Measurements from ENCODE around the gene CRACR2B. TPM values are rescaled to one million over a fixed set of nuclear protein-coding genes. Genes with fewer than 3 reads are reported as not detected.

The CRACR2B gene
- total and polyA plus RNA-seq, 2 donors (not counting 1 experiment from before 2014, with no cell fraction given), result 9.7 to 67.7 TPM

DNA sequence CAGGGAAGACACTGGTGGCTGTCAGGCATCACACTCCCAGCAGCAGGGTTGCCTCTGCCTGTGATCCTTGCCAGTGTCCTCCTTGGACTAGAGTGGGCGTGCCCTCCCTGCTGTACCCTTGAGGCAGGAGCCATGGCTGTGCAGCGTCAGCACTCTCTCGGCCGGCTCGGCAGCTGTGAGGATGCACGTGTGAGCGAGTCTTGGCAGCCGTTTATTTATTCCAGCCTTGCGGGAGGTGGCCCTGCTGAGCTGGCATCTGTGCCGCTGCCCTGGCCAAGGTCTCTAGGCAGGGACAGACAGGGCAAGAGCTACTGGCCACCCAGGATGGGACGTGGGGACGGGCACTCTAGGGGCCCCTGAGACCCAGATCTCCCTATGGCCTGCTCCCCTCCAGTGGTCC lies 48.8 kb downstream of the CRACR2B start:
- H3K4me2 ChIP-seq (replicated peaks; ENCODE audit: low read depth, low read length, poor library complexity, severe bottlenecking), result no peak overlapping the region
- TF ChIP-seq, protein P1, sequence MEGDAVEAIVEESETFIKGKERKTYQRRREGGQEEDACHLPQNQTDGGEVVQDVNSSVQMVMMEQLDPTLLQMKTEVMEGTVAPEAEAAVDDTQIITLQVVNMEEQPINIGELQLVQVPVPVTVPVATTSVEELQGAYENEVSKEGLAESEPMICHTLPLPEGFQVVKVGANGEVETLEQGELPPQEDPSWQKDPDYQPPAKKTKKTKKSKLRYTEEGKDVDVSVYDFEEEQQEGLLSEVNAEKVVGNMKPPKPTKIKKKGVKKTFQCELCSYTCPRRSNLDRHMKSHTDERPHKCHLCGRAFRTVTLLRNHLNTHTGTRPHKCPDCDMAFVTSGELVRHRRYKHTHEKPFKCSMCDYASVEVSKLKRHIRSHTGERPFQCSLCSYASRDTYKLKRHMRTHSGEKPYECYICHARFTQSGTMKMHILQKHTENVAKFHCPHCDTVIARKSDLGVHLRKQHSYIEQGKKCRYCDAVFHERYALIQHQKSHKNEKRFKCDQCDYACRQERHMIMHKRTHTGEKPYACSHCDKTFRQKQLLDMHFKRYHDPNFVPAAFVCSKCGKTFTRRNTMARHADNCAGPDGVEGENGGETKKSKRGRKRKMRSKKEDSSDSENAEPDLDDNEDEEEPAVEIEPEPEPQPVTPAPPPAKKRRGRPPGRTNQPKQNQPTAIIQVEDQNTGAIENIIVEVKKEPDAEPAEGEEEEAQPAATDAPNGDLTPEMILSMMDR (IDR thresholded peaks at IDR 0.05), result no peak
- TF ChIP-seq EZH2 (IDR thresholded peaks at IDR 0.05; ENCODE audit: borderline replicate concordance, insufficient read depth, low read depth, low read length, poor library complexity, severe bottlenecking), result no peak
- DNase-seq (no peak), ATAC-seq (ENCODE audit: low read depth) (no peak)
- H3K27ac ChIP-seq (ENCODE audit: low read length in 2 of 2), result no peak overlapping the region
- peaks cover 0 to 18% of the 10 kb centered on the region in 2 experiments for H3K36me3 ChIP-seq (replicated peaks in 1 of 2; ENCODE audit: control extremely low read depth in 1 of 2, control insufficient read depth in 1 of 2, extremely low read depth in 1 of 2, insufficient read depth in 2 of 2, low read length in 1 of 2)
- H2AFZ ChIP-seq (ENCODE audit: insufficient read depth, low read depth, low read length, poor library complexity, severe bottlenecking), result no peak overlapping the region
- no peaks in the 10 kb centered on the region for H4K20me1 ChIP-seq (ENCODE audit: control insufficient read depth, insufficient read depth, low read length, poor library complexity, severe bottlenecking)
- Mint-ChIP-seq H3K27ac (no peak overlapping the region), H3K4me1 (no peaks in the 10 kb centered on the region), H3K27me3 (no peaks in the 10 kb centered on the region), H3K9me3 (ENCODE audit: insufficient read depth) (no peaks in the 10 kb centered on the region), H3K4me3 (no peak overlapping the region)
- no peak overlapping the region for H3K4me3 ChIP-seq (ENCODE audit: control extremely low read depth in 1 of 5, extremely low read depth in 1 of 5, insufficient read depth in 1 of 5, low read depth in 2 of 5, low read length in 4 of 5)
- intact Hi-C loops (cut with micrococcal nuclease), result no loop called here
- no peaks in the 10 kb centered on the region for H3K9me3 ChIP-seq (ENCODE audit: control extremely low read depth in 1 of 3, control insufficient read depth in 2 of 3, insufficient read depth in 1 of 3, low read length in 2 of 3)
- no peaks in the 10 kb centered on the region for H3K79me2 ChIP-seq (ENCODE audit: control insufficient read depth, insufficient read depth, low read length)
- 97% methylated on average over 12 of the region's 12 CpGs for WGBS (ENCODE audit: insufficient coverage)
- no peak overlapping the region for H3K9ac ChIP-seq (ENCODE audit: low read length)
- CTCF ChIA-PET, result no interaction called here
- POLR2A ChIA-PET, result no interaction called here
- no peaks in the 10 kb centered on the region for H3K4me1 ChIP-seq (ENCODE audit: control insufficient read depth in 2 of 2, insufficient read depth in 2 of 2, low read length in 2 of 2)
- no peaks in the 10 kb centered on the region for H3K27me3 ChIP-seq (replicated peaks in 1 of 4; ENCODE audit: control extremely low read depth in 1 of 4, control insufficient read depth in 3 of 4, insufficient read depth in 4 of 4, low read length in 3 of 4)

DNA sequence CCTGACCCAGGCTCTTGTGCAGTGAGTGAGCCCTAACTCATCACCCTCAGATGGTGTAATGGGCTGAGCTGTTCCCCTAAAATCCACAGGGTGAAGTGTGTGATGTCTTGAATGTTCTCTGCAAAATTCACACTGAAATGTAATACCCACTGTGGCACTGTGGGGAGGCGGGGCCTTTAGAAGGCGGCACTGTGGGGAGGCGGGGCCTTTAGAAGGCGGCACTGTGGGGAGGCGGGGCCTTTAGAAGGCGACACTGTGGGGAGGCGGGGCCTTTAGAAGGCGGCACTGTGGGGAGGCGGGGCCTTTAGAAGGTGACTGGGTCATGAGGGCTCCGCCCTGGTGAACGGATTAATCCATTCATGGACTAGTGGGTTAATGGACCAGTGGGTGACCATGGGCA lies 49.8 kb downstream of the CRACR2B start:
- H3K4me3 Mint-ChIP-seq, result no peak overlapping the region
- no peaks in the 10 kb centered on the region for H3K27me3 ChIP-seq (replicated peaks in 1 of 4; ENCODE audit: control extremely low read depth in 1 of 4, control insufficient read depth in 3 of 4, insufficient read depth in 4 of 4, low read length in 3 of 4)
- no peaks in the 10 kb centered on the region for H4K20me1 ChIP-seq (ENCODE audit: control insufficient read depth, insufficient read depth, low read length, poor library complexity, severe bottlenecking)
- H3K9ac ChIP-seq (ENCODE audit: low read length), result no peak overlapping the region
- no peaks in the 10 kb centered on the region for H3K9me3 Mint-ChIP-seq (ENCODE audit: insufficient read depth)
- no peak overlapping the region for H3K27ac ChIP-seq (ENCODE audit: low read length in 2 of 2)
- 99% methylated on average over 7 of the region's 11 CpGs for WGBS (ENCODE audit: insufficient coverage)
- no peaks in the 10 kb centered on the region for H3K9me3 ChIP-seq (ENCODE audit: control extremely low read depth in 1 of 3, control insufficient read depth in 2 of 3, insufficient read depth in 1 of 3, low read length in 2 of 3)
- H3K4me1 Mint-ChIP-seq, result no peaks in the 10 kb centered on the region
- no peaks in the 10 kb centered on the region for H3K79me2 ChIP-seq (ENCODE audit: control insufficient read depth, insufficient read depth, low read length)
- H2AFZ ChIP-seq (ENCODE audit: insufficient read depth, low read depth, low read length, poor library complexity, severe bottlenecking), result no peak overlapping the region
- TF ChIP-seq EZH2 (IDR thresholded peaks at IDR 0.05; ENCODE audit: borderline replicate concordance, insufficient read depth, low read depth, low read length, poor library complexity, severe bottlenecking), result no peak
- TF ChIP-seq, protein P1 (IDR thresholded peaks at IDR 0.05), result no peak
- H3K36me3 ChIP-seq (replicated peaks in 1 of 2; ENCODE audit: control extremely low read depth in 1 of 2, control insufficient read depth in 1 of 2, extremely low read depth in 1 of 2, insufficient read depth in 2 of 2, low read length in 1 of 2), result peaks cover 0 to 19% of the 10 kb centered on the region in 2 experiments
- ATAC-seq (ENCODE audit: low read depth) (no peak), DNase-seq (no peak)
- POLR2A ChIA-PET, result no interaction called here
- no peak overlapping the region for H3K4me3 ChIP-seq (ENCODE audit: control extremely low read depth in 1 of 5, extremely low read depth in 1 of 5, insufficient read depth in 1 of 5, low read depth in 2 of 5, low read length in 4 of 5)
- CTCF ChIA-PET, result interaction anchor here (0.8 kb wide), 1 partner anchor 10 kb away, joined by 3 read pairs; no protein-coding TSS in a partner anchor
- no peak overlapping the region for H3K4me2 ChIP-seq (replicated peaks; ENCODE audit: low read depth, low read length, poor library complexity, severe bottlenecking)
- intact Hi-C loops (cut with micrococcal nuclease), result no loop called here
- no peak overlapping the region for H3K27ac Mint-ChIP-seq
- no peaks in the 10 kb centered on the region for H3K27me3 Mint-ChIP-seq
- no peaks in the 10 kb centered on the region for H3K4me1 ChIP-seq (ENCODE audit: control insufficient read depth in 2 of 2, insufficient read depth in 2 of 2, low read length in 2 of 2)
